ENCODE data around the gene BRF1.

Gene BRF1

DNA sequence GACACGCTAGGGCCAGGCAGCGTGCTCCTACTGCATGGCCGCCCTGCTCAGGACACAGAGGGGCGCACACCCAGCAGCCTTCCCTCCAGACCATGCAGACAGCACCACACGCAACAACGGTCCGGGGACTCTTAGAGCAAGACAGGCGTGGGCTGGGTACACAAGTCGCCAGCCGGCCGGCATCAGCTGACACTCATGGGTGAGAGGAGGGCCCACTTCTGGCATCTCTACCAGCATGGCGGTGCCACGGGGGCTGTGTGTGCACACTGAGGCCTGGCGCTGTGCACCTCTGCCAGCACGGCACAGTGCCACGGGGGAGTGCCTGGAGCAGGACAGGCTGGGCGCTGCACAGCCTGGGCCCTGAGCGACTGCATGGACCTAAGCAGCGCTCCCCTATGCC, 59.2 kb downstream of the BRF1 start:
- Histone ChIP-seq H3K27me3 (no peaks in the 10 kb centered on the region), H3K36me3 (peaks cover 16% of the 10 kb centered on the region), H3K4me3 (ENCODE audit: low read depth, low read length) (no peak overlapping the region), H3K4me1 (no peaks in the 10 kb centered on the region), H3K9me3 (no peaks in the 10 kb centered on the region; the same call in none of the 2 replicates)
- DNase-seq: no peak
- TF ChIP-seq, protein P1, sequence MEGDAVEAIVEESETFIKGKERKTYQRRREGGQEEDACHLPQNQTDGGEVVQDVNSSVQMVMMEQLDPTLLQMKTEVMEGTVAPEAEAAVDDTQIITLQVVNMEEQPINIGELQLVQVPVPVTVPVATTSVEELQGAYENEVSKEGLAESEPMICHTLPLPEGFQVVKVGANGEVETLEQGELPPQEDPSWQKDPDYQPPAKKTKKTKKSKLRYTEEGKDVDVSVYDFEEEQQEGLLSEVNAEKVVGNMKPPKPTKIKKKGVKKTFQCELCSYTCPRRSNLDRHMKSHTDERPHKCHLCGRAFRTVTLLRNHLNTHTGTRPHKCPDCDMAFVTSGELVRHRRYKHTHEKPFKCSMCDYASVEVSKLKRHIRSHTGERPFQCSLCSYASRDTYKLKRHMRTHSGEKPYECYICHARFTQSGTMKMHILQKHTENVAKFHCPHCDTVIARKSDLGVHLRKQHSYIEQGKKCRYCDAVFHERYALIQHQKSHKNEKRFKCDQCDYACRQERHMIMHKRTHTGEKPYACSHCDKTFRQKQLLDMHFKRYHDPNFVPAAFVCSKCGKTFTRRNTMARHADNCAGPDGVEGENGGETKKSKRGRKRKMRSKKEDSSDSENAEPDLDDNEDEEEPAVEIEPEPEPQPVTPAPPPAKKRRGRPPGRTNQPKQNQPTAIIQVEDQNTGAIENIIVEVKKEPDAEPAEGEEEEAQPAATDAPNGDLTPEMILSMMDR (IDR thresholded peaks at IDR 0.05; ENCODE audit: low read depth, low read length): no peak

DNA sequence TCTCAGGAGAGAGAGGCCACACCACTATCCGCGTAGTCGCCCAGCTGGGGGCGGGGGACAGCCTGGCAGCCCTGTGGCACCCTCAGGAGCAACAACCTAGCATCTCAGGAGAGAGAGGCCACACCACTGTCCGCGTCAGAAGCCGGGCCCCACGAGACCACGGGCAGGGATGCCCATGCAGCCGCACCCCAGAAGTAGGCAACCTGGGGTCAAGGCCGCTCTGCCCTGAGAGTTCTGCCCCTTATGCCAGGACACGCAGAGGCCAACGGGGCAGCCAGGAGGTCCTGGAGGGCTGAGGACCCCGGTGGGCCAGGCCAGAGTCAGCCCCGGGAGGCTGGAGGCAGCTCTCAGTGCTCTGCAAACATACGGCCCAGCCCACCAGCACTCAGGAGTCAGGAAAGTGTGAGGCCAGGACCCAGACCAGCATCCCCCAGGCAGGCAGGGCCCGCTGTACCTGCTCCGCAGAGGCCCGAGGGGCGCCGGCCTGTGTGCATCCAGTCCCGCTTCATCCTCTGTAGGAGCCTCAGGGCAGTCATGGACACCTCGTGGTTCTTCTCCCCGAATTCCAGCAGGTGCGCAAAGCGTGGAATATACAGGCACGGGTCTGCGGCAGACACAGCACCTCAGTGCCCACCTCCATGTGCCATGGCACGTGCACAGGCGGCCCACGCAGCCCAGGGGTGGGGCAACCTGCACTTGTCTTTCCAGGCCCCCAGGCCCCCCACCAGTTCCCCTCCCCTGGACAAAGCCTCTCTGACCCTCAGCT, 59.8 kb downstream of the BRF1 start:
- Histone ChIP-seq H3K36me3 (peaks cover 16% of the 10 kb centered on the region; the same call in 1 of the 2 replicates), H3K27me3 (no peaks in the 10 kb centered on the region), H3K9me3 (no peaks in the 10 kb centered on the region; the same call in none of the 2 replicates), H3K4me3 (ENCODE audit: low read depth, low read length) (no peak overlapping the region), H3K4me1 (no peaks in the 10 kb centered on the region)
- TF ChIP-seq, protein P1 (IDR thresholded peaks at IDR 0.05; ENCODE audit: low read depth, low read length): no peak
- DNase-seq: no peak

DNA sequence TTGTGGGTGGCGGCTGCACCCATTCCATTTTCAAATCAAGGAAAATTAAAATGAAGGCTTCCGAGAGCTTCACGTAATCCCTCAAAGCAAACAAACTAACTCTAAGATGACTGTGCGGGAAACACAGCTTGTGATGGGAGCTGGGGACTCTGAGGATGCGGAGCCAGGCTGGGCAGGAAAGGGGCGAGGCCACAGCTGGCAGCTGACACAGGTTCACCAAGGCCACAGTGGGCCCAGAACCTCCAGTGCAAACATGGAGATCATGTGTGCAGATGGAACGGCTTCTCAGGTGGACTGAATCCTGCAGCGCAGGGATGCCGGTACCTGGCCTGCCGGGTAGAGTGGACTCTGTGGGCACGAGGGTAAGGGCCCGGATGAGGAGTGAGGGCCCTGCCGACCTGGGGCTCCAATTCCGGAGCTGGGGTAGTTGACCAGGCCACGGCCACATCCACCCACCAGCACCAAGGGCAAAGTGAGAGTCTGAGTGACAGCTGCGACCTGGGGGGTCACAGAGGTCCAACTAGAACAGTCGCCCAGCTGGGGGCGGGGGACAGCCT, 71.6 kb downstream of the BRF1 start:
- DNase-seq: no peak
- no peaks in the 10 kb centered on the region for H3K4me1 ChIP-seq
- TF ChIP-seq, protein P1 (IDR thresholded peaks at IDR 0.05; ENCODE audit: low read depth, low read length): no peak
- H3K36me3 ChIP-seq: peaks cover 5% of the 10 kb centered on the region
- no peak overlapping the region for H3K4me3 ChIP-seq (ENCODE audit: low read depth, low read length)
- no peaks in the 10 kb centered on the region for H3K9me3 ChIP-seq
- no peaks in the 10 kb centered on the region for H3K27me3 ChIP-seq

DNA sequence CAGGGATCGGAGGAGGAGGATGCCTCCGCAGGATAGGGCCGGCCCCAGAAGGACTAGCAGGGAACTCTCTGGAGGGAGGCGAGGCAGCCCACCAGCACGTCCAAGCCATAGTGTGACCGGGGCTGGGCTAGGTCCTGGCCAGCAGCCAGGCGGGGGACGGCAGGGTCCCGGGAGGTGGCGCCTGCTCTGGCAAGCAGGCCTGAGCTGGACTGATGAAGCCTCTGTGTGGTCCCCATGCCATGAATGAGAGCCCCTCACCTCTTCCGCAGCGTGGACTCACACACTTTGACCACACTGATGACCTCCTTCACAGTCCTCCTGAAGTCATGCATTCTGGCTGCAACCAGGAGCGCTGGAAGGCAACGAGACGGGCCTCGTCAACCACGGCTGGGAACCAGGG, 72.2 kb downstream of the BRF1 start:
- Histone ChIP-seq H3K4me3 (ENCODE audit: low read depth, low read length) (no peak overlapping the region), H3K36me3 (peaks cover 10% of the 10 kb centered on the region), H3K27me3 (no peaks in the 10 kb centered on the region), H3K4me1 (no peaks in the 10 kb centered on the region), H3K9me3 (no peaks in the 10 kb centered on the region)
- no peak for DNase-seq
- TF ChIP-seq, protein P1 (IDR thresholded peaks at IDR 0.05; ENCODE audit: low read depth, low read length): no peak

DNA sequence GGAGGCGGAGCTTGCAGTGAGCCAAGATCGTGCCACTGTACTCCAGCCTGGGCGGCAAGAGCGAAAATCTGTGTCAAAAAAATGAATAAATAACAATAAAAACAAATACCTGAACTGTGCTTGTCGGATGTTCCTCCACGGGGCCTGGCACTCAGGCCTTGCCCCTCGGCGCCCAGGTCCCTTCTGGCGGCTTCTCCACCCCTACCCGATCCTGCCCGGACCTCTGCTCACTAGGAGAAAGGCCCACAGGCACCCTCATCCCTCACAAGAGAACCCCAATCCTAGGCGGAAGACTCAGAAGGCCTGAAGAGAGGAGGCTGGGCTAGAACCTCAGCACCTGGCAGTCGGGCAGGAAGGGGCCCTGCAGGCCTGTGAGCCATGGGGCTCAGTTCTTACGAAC, 73.5 kb downstream of the BRF1 start:
- TF ChIP-seq, protein P1 (IDR thresholded peaks at IDR 0.05; ENCODE audit: low read depth, low read length): no peak
- Histone ChIP-seq H3K27me3 (no peaks in the 10 kb centered on the region), H3K4me1 (no peaks in the 10 kb centered on the region), H3K36me3 (peaks cover 10% of the 10 kb centered on the region), H3K4me3 (ENCODE audit: low read depth, low read length) (no peak overlapping the region), H3K9me3 (no peaks in the 10 kb centered on the region)
- no peak for DNase-seq

DNA sequence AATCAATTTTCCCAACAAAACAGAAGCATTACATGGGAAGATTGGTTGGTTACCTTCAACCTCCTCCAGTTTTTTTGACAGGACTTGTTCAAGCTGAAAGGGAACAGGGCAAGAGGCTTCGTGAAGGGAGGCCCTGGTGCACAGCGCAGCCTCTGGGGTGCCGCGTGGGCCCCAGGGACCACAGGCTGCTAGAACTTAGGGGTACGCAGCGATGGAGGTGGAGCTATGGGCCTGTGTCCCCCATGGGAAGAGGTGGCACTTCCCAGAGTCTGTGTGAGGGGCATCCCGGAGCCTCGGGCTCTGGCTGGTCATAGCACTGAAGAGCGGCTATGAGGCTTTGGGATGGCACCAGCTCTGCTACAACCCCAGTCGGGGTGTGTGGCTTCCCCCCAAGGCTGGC, 74.6 kb downstream of the BRF1 start:
- peaks cover 18% of the 10 kb centered on the region for H3K36me3 ChIP-seq
- no peak for DNase-seq
- no peak overlapping the region for H3K4me3 ChIP-seq (ENCODE audit: low read depth, low read length)
- TF ChIP-seq, protein P1 (IDR thresholded peaks at IDR 0.05; ENCODE audit: low read depth, low read length): no peak
- no peaks in the 10 kb centered on the region for H3K27me3 ChIP-seq
- no peaks in the 10 kb centered on the region for H3K9me3 ChIP-seq
- no peaks in the 10 kb centered on the region; the same call in 1 of the 2 replicates for H3K4me1 ChIP-seq
